Lung microvascular endothelial cell (primary cell): ENCODE measurements around the gene TMPRSS9. TPM values are rescaled to one million over a fixed set of nuclear protein-coding genes. Genes with fewer than 3 reads are reported as not detected.
A peak's percentile ranks its signal among the peaks of the same experiment; 100 is the strongest.

Experiments
- DNase-seq, 2 donors: peaks; one replicate each; pipeline versions ENCODE4 v3.0.0 to v3.0.0-alpha.2; 2010; ENCODE audit warnings: low read depth in 2 of 2
- total RNA-seq: library from RNA; depleted of rRNA; stranded (reverse); fragments of >200 nt; gene quantifications from 2 replicates; pipeline ENCODE4 v1.2.1, GENCODE V29; 2014

The TMPRSS9 gene
- total RNA-seq, 1 donor from 2014 or later: 0.20 TPM

DNA sequence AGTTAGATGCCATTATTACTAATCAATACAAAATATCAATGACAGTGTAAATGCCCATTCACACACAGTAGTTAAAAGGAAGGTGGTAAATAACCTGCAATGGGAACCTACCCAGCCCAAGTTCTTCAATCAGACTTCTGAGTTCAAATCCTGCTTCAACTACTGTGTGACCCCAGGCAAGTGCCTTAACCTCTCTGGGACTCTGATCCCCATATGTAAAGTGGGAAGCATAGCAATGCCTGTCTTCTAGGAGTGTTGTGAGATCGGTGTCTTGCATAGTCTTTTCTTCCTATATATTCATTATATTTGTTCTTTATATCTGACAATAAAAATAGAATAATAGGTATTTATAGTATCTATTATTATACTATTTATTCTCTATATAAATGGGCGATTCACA is 60.4 kb downstream of the TMPRSS9 start:
- no peak for DNase-seq

DNA sequence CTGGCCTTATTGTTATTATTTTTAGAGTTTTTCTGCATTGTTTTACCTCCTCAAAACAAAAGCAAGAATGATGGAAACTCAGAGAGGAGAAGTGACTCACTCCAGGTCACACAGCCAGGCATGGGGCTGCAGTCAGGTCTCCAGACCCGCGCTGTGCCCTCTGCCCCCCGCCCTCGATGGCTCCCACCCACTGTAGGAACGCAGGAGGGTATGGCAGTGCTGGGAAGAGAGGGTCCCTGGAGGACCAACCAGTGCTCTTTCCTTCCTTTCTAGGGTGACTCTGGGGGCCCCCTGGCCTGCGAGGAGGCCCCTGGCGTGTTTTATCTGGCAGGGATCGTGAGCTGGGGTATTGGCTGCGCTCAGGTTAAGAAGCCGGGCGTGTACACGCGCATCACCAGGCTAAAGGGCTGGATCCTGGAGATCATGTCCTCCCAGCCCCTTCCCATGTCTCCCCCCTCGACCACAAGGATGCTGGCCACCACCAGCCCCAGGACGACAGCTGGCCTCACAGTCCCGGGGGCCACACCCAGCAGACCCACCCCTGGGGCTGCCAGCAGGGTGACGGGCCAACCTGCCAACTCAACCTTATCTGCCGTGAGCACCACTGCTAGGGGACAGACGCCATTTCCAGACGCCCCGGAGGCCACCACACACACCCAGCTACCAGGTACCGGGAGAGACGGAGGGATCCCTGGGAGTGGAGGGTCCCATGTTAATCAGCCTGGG is 61.7 kb downstream of the TMPRSS9 start:
- no peak for DNase-seq

DNA sequence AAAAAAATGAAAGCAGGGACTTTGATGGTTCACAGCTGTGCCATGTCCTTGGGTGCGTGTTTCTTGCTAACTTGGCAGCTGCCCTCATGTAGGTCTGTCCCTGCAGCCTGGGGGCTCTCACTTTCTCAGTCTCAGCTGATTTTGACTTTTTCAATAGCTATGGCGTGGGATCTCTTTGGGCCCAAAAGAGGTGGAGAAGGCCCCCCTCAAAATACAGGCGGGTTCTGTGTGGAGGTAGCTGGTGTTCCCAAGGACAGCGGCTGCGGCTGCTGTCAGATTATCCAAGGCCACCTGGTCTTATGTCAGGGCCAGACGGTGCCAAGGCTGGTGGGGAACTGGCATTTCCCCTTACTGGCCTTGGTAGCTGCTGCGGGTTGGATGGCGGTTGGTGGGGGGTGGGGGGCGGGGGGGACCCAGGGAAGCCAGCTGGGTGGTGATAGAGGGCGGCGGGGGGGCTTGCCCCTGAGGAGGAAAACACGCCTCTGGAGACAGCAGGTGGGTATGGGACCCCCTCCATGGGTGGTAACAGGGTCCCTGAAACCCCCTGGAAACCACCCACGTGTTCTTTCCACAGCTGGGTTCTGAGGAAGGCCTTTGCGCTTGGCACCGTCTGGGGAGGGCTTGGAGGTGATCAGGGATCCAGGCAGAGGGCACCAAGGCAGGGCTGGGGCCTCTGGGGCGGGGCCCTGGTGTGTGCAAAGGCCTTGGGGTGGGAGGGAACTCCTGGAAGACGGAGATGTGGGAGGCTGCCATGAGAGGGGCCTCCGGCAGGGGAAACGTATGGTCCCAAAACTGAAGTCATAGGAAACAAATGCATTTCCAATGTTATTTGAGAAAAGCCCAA is 63.2 kb downstream of the TMPRSS9 start:
- no peak for DNase-seq

DNA sequence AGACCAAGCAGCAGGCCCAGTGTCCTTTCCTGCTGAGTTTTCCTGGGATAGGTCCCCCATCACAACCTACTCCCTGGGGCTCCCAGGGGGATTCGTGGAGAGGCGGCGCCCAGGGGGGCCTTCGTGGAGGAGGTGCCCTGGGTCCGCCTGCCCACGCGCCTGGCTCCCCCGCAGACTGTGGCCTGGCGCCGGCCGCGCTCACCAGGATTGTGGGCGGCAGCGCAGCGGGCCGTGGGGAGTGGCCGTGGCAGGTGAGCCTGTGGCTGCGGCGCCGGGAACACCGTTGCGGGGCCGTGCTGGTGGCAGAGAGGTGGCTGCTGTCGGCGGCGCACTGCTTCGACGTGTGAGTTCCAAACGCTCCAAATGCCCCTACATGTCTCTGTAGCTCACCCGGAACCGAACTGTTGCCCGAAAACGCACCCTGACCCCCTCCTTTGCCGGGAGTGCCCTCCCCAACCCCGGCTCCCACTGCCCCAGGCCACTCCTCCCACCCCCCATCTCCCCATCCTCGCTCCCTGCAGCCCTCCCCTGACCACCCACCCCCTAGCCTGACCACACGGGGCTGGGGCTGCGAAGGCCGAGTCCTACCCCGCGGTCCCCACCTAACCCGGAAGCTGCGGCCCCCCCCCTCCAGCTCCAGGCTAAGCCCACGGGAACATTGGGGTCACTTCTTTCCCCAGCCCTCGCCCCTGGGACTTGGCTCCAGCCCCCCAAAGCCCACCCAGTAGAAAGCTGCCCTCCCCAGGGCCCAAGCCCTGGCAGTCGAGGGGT is 64.0 kb downstream of the TMPRSS9 start:
- DNase-seq: no peak

DNA sequence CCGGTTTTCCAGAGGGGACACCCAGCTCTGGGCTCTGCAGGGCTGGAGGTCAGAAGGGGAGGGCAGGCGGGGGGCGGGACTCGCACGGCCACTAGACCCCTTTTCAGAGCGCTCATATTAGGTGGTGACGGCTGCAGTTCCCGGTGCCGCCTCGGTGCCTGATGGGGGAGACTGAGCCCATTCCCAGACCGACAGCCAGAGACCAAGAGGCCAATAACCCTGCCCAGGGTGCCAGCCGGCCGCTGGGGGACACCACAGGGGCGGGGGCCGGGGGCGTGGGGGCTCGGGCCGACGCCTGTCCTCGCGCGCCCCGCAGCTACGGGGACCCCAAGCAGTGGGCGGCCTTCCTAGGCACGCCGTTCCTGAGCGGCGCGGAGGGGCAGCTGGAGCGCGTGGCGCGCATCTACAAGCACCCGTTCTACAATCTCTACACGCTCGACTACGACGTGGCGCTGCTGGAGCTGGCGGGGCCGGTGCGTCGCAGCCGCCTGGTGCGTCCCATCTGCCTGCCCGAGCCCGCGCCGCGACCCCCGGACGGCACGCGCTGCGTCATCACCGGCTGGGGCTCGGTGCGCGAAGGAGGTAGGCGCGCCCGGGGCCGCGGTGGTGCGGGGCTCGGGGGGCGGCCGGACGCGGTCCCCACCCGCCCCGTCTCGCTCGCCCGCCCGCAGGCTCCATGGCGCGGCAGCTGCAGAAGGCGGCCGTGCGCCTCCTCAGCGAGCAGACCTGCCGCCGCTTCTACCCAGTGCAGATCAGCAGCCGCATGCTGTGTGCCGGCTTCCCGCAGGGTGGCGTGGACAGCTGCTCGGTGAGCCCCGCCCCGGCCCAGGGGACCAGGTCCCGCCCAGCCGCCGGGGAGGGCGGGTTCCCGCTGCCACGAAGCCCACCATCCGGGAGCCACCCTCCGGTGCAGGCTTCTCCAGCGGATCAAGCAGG is 64.9 kb downstream of the TMPRSS9 start:
- peak; percentile 80 to 88 for DNase-seq

DNA sequence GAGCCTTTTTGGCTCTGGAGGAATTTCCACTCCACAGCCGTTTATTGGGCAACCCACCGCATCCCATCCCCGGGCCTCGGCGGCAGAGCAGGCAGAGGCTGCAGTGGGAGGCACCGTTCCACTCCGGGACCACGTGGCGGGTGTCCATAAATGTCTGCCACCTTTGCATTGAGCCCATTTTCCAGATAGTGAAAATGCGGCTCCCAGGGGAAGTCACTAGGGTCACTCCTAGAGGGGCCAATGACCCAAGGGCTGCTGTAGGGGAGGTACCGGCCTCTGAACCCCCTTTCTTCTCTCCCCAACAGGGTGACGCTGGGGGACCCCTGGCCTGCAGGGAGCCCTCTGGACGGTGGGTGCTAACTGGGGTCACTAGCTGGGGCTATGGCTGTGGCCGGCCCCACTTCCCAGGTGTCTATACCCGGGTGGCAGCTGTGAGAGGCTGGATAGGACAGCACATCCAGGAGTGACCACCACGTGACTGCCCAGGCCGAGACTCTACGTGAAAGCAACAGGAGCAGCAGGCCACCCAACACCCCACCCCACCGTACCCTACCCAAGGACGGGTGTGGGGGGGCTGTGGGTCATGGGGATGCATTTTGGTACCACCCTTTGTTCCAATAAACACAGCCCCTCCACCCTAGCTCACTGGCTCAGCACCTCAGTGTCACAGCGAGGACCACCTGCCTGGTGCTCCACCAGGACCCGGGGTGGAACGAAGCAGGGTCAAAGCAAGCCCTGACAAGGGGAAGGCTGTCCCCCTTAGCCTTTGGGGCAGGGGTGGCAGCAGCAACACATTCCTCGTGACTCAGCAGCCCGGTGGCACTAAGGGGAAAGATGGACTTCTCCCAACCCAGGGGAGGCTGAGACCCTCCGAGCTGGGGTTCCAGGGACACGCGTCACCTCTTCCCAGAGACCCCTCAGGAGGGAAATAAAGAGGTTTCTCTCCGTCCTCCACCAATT is 65.8 kb downstream of the TMPRSS9 start:
- DNase-seq: no peak

DNA sequence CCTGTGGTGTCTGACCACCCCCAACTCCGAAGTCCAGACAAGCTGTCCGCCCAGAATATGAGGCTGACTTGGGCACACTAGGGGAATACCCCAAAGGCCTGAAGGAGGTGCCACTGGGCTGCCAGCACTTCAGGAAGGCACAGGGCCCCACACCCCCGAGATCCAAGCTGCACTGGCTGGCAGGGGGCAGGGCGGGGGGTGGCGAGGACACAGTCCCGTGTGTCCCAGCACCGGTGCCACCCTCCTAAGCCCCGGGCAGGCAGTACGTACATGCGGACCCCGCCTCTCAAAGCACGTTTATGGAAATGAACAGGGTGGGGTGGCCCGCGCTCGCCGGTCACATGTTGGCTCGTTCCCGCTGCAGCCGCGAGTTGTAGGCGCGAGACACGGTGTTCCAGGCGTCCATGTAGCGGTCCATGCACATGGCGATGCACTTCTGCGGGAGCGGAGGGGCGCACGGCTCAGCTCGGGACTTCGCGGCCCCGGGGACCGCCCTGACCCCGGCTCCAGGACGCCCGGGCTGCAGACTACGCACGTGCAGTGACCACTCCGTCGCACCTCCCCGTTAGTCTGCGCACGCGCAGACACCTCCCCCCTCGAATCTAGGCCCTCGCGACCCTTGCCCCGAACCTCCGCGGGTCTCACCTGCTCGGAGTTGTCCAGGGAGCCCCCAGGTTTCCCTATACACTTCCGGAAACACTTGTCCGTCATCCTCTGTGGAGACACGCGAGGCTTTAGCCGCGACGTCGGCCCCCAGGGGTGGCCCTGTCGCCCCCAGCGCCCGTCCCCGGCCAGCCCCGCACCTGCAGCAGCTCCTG is 66.8 kb downstream of the TMPRSS9 start:
- DNase-seq: peak; percentile 52 to 68

DNA sequence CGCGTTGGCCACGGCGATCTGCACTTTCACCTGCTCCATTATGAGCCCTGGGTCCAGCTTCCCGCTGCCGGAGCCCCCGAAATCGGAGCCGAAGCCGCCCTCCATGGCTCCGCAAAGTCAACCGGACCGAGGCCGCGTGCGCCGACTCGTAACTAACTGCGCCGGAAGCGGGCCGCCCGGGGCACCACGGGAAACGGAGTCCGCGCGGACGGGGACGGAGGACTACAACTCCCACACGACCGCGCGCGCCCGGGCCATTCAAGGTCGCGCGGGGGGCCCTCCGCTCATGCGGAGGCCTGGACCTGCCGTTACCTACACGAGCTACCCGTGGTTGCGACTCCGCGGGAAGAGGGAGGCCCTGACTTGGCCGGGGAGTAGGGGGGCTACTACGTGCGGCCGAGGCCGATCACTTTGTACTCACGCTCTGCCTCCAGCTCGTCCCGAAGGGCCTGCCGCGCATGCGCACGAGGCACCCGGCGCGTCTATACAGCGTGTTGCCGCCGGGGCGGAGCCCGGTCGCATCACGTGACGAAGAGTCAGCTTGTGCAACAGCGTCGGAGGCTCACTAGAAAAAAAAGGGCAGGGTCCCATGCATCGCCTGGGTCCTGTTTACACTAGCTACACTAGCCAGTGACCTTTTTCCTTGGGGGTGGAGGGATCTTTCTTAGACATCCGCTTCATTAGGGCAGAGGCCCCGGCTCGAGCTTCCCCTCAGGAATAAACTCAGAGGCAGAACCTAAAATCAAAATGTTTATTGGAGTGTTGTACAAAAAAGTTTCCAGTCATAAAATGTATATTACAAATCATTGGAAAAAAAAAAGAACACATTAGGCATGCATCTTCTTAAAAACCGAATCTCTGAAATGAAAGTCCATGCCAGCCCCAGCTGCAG is 67.6 kb downstream of the TMPRSS9 start, which contains the start of gene TIMM13:
Gene TIMM13 (minus strand): TSS at position 158 of the 892 bp plus-strand sequence. CDS start 53 bp downstream, at position 105.
- peak; percentile 97 to 98 for DNase-seq

DNA sequence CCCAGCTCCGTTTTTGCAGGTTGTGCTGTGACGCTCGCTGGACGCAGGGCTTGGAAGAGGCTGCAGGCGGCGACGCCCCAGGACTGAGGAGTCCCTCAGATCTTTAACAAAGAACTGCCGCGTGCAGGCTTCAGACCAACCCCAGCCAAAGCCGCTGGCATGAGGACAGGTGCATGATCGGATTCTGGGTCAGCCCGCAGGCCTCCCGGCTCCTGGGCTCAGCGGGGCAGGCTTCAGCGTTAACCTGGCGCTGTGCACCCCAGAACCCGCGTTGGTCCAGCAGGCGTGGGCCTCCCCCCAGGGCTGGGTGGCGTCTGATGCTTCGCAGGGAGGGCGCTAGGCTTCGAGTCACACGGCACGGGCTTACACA is 68.2 kb downstream of the TMPRSS9 start:
- peak; percentile 28 to 32 for DNase-seq

DNA sequence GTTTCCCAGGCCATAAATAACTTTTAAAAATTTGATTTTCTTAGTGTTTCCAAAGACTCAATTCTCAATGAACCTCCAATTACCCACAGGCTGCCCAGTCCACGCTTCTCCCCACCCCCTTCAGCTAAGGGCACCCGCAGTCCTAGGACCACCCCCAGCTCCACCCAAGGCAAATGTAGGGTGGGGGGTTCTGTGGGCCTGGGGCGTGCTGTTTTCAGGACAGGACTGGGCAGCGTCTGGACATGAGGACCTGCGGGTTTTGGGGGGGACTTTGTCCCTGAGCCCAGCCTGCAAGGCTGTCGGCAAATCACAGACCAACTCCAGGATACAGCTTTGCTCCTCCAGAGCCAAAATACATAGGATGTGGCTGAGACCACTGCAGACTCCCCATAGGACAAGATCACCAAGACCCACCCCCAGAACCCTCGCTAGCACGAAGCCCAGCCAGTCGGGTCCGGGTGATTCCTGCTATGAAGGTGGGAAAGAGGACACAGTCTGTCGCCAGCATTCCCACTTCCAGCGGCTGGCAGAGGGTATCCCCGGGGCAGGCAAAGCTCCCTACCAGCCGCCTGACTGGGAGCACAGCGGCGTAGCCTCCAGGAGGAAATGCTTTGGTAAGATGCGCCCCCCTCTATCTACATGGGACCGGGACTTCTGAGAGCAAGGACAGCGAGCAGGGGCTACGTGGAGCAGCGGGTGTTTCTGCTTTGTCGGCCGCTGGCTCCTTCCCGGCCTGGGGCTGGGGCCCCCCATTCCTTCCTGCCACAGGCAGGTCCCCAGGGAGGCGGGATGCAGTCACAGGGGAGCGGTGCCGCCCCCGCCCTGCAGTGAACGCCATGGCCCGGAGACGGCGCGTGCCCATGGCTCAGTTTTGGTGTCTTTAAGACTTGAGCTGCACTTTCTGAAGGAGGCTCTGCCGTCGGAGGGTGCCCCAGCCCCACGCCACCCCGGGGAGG is 69.0 kb downstream of the TMPRSS9 start:
- no peak for DNase-seq

DNA sequence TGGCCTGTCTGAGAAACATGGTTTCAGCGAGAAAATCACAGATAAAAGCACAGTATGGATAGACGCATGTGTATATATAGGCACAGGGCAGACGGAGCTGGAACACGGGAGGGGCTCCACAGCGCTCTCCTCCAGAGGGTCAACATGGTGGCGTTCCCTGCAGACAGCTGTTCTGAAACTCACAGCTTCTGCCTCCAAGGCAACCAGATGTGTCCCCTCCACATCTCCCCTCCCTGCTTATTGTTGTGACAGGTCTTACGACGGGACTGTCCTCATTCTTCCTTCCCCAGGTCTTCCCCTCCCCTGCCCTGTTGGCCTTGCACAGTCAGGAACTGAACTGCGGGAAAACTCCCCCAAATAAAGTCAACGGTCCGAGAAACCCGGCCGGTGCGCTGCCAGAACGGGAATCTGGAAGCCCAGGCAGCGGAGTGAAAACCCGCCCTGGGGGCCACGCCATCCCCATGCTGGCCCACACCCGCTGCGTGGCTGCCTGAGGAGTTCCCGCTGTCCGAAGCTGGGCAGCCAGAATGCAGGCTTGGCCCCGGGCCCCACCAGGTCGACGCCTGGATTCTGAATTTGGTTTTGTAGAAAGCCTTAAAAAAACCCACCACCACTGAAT is 70.0 kb downstream of the TMPRSS9 start:
- no peak for DNase-seq

DNA sequence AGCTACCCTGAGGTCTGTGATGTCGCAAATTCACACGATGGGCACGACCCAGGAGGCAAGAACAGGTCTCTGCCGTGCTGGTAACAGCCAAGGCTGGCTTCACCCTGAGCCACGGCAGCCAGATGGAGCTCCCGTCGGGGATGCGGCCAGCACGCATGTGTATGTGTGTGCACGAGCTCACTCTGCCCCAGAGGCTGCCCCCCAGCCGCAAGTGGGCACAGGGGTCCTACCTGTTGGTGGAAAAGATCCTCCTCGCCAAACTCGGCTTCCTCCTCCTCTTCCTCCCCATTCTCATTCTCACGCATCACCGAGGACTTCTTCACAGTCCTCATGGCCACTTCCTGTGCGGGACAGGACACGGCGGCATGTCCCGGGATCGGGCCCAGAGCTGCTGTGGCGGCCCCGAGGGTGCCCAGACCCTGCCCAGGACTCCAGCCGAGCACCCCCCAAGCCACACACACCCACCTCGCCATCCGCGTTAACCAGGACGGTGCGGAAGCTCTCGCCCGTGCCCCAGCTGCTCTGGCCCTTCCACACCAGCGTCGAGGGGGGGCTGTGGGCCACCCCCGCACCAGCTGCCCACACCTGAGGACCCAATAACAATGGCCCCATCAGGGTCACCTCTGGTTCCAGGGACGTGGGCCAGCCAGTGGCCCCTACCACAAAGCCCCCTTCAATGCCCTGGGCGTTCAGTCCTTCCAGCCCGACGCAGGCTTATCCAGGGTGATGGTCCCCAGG is 71.4 kb downstream of the TMPRSS9 start:
- DNase-seq: no peak

DNA sequence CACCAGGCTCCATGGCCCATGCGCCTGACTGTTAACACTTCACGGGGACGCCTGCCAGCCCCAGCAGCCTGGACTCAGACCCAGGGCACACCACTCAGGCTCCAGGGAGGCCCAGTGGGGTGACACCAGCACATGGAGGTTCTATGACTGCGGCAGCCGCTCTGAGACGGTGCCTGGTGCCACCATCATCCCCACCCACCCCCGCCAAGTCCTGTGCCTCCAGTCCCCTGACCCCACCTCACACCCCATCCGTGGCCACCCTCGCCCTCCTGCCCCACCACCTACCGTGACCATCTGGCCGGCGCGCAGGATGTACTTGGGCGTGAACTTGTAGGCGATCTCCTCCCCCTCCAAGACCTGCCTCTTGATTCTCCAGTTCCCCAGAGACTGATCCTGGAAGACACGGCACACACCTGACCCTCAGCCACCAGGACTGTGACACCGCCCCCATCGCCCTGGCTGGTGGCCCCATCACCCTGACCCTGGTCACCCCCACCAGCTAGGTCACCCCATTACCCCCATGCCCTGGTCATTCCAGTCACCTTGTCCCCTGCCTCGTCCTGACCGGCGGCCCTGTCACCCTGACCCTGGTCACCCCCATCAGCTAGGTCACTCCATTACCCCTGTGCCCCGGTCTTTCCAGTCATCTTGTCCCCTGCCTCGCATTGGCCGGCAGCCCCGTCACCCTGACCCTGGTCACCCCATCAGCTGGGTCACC is 72.2 kb downstream of the TMPRSS9 start:
- DNase-seq: no peak

DNA sequence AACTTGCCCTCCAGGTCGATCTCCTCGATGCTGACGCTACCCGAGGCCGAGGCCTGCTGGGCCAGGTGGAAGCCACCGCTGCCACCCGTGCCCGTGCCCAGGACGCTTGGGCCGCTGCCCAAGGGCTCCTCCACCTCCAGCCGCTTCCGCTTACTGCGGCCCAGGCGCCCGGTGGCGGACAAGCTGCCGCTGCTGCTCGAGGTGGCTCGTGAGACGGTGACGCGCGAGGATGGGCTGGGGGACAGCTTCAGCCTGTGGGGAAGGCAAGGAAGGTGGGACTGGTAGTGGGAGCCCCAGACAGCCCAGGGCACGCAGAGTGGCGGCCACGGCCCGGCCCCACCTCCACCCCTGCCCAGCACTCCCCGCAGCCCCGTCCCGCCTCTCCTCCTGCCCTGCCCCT is 73.8 kb downstream of the TMPRSS9 start:
- DNase-seq: no peak

DNA sequence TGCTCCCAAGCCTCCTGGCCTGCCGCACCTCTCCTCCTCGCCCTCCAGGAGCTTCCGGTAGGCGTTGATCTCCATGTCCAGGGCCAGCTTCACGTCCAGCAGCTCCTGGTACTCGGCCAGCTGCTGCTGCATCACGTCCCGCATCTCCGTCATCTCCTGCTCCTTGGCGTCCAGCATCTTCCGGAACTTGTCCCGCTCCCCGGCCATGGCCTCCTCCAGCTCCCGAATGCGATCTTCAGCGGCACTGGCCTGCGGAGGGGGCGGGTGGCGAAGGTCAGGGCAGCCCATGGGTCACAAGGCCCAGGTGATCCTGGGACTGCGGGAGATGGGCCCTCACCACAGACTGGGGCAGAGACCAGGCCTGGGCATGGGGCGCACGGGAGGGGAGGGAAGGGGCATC is 74.2 kb downstream of the TMPRSS9 start:
- no peak for DNase-seq
